Chondrocyte (in vitro differentiated cells): ENCODE data around the gene RPS3. TPM values are rescaled to one million over a fixed set of nuclear protein-coding genes. Genes with fewer than 3 reads are reported as not detected.

Experiments used
- DNase-seq: peaks from one replicate; pipeline ENCODE4 v3.0.0; 2021; ENCODE audit warnings: mixed read lengths, low spot score
- H3K27ac Mint-ChIP-seq: one replicate; pipeline ENCODE4 v1.8.0; 2021; ENCODE audit warnings: mild to moderate bottlenecking, moderate library complexity, mixed read lengths; ENCODE audit not compliant: unreplicated experiment
- H3K27me3 Mint-ChIP-seq: 2 replicates; pipeline ENCODE4 v1.8.0; 2021; ENCODE audit warnings: low read depth, mixed read lengths
- H3K36me3 Mint-ChIP-seq: 2 replicates; pipeline ENCODE4 v1.8.0; 2021; ENCODE audit warnings: low read depth, mixed read lengths
- H3K4me1 Mint-ChIP-seq: 2 replicates; pipeline ENCODE4 v1.8.0; 2021; ENCODE audit warnings: low read depth, mild to moderate bottlenecking, mixed read lengths
- H3K4me3 Mint-ChIP-seq: one replicate; pipeline ENCODE4 v1.8.0; 2021; ENCODE audit warnings: mild to moderate bottlenecking, moderate library complexity, mixed read lengths; ENCODE audit not compliant: unreplicated experiment
- H3K9me3 Mint-ChIP-seq: 2 replicates; pipeline ENCODE4 v1.8.0; 2021; ENCODE audit warnings: low read depth, mixed read lengths
- CTCF ChIP-seq: fragments of 200-600 bp; sonication (generic); IDR thresholded peaks from 2 replicates; pipeline ENCODE4 v1.5.0; 2021; ENCODE audit warnings: antibody characterized with exemption, mild to moderate bottlenecking, moderate library complexity
- total RNA-seq: library from RNA; stranded (reverse); gene quantifications from 3 replicates; pipeline ENCODE4 v1.2.1, GENCODE V29; 2021

Gene RPS3
- total RNA-seq, 1 donor from 2014 or later, result 1,466 TPM

- TF ChIP-seq CTCF, result peak; percentile 45
- DNase-seq, result no peak
- Mint-ChIP-seq H3K27me3 (peaks cover 3% of the 10 kb centered on the region), H3K9me3 (peaks cover 3% of the 10 kb centered on the region), H3K36me3 (peaks cover 4% of the 10 kb centered on the region), H3K4me1 (peaks cover 21% of the 10 kb centered on the region), H3K27ac (peak overlapping the region; percentile 59), H3K4me3 (peak overlapping the region; percentile 72)
These were observed 30.8 kb downstream of the RPS3 start for GRCh38 chr11:75429902-75430713.

DNA sequence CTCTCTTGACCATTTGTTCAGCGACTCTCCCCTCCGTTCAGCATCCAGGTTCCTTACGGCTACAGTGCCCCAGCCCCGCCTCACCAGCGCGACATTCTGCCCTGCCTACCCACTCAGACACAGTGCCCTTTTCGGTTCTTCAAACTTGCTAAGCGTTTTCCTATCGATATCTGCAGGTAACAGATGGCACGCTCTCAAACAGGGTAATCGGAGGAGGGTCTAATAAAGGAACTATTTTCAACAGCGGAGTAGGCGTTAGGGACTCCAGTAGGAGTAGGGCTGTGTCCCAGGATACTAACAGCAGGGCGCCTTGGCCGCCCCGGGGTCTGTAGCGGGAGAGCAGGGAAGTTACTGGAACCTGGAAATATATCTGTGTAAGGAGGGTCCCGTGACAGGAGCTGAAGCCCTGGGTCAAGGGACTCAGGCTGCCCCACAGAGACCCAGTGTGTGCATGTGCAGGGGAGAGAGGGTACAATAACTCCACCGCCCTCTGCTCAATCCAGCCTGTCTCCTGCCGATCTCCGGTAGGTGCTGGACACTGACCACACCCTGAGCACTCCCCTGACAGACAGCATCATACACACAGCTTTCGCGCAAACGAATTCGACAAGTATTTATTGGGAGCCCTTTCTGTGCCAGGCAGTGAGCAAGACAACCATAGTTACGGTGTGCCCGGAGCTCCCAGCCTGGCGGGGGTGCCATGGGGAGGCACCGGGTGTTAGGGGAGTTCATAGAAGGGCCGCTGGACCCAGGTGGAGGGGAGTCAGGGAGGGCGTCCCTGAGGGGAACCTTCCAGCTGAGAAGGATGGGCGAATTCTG lies 31.6 kb downstream of the RPS3 start:
- H3K36me3 Mint-ChIP-seq, result peaks cover 4% of the 10 kb centered on the region
- no peak for TF ChIP-seq CTCF
- peaks cover 21% of the 10 kb centered on the region for H3K4me1 Mint-ChIP-seq
- peaks cover 3% of the 10 kb centered on the region for H3K9me3 Mint-ChIP-seq
- H3K27me3 Mint-ChIP-seq, result peaks cover 3% of the 10 kb centered on the region
- DNase-seq, result peak; percentile 53
- peak overlapping the region; percentile 59 for H3K27ac Mint-ChIP-seq
- peak overlapping the region; percentile 72 for H3K4me3 Mint-ChIP-seq

DNA sequence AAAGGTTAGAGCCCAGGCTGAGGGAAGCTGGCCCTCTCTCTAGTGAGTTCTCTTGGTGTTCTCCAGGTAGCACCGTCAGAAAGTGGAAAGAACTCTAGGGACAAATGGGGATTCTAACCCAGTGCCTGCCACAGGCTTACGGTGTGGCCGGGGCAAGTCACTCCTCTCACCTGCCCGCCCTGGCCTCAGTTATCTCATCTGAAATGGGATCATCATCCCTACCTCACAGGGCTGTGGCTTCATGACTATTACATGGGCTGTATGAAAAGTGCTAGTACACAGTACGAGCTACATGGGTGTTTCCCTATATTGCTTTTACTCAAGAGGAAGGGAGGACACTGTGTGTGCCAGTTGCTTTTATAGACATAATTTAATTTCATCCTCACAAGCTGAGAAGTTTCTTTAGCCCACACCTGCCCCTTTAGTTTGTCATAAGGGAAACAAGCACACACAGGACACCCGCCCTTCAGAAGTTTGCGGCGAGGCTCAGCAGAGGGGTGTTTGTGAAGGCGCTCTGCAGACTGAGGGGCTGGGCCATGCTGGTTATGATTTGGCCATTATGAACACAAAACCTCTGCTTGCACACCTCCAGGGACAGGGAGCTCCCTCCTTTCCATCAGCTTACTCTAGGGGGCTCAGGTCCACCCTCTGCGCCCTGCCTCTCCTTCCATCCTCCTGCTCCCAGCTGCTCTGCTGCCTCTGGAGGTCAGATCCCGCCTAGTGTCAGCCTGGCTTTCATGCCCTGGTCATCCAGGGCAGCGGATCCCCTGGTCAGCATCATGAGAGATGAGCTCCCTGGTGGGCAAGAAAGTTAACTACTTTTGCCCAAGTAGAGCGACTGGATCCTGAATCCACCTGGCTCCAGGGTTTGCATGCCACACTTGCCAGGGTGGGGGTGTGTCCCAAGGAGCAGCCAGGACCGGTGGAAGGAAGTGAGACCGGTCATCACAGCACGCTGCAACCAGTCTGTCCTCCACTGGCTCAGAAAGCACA lies 32.5 kb downstream of the RPS3 start:
- Mint-ChIP-seq H3K36me3 (peaks cover 4% of the 10 kb centered on the region), H3K4me1 (peaks cover 21% of the 10 kb centered on the region), H3K27ac (no peak overlapping the region), H3K4me3 (no peak overlapping the region), H3K27me3 (peaks cover 3% of the 10 kb centered on the region), H3K9me3 (peaks cover 3% of the 10 kb centered on the region)
- DNase-seq, result peak; percentile 52
- TF ChIP-seq CTCF, result no peak

- Mint-ChIP-seq H3K36me3 (peaks cover 4% of the 10 kb centered on the region), H3K4me1 (peaks cover 21% of the 10 kb centered on the region), H3K4me3 (no peak within 1 kb of the TSS), H3K27me3 (peaks cover 3% of the 10 kb centered on the region), H3K27ac (no peak within 1 kb of the TSS), H3K9me3 (peaks cover 3% of the 10 kb centered on the region)
- no peak for TF ChIP-seq CTCF
- no peak for DNase-seq
These were observed 33.6 kb downstream of the RPS3 start, which contains the start of gene KLHL35 for GRCh38 chr11:75432911-75433321. Gene KLHL35 (minus strand): TSS chr11:75433203. CDS start chr11:75430629, 2,574 bp downstream.
